ENCODE data around the gene DNER. TPM values are rescaled to one million over a fixed set of nuclear protein-coding genes. Genes with fewer than 3 reads are reported as not detected.

The DNER gene
- total RNA-seq, 2 donors from 2014 or later = 17.6 to 28.4 TPM

- TF ChIP-seq, protein P1, sequence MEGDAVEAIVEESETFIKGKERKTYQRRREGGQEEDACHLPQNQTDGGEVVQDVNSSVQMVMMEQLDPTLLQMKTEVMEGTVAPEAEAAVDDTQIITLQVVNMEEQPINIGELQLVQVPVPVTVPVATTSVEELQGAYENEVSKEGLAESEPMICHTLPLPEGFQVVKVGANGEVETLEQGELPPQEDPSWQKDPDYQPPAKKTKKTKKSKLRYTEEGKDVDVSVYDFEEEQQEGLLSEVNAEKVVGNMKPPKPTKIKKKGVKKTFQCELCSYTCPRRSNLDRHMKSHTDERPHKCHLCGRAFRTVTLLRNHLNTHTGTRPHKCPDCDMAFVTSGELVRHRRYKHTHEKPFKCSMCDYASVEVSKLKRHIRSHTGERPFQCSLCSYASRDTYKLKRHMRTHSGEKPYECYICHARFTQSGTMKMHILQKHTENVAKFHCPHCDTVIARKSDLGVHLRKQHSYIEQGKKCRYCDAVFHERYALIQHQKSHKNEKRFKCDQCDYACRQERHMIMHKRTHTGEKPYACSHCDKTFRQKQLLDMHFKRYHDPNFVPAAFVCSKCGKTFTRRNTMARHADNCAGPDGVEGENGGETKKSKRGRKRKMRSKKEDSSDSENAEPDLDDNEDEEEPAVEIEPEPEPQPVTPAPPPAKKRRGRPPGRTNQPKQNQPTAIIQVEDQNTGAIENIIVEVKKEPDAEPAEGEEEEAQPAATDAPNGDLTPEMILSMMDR (IDR thresholded peaks at IDR 0.05) = no peak
- H3K27ac ChIP-seq = no peak overlapping the region
Observed at GRCh38 chr2:229454934-229455631, 259.3 kb downstream of the DNER start.

GRCh38 chr2:229453230-229453629, 261.1 kb downstream of the DNER start:
- H3K36me3 ChIP-seq = no peaks in the 10 kb centered on the region
- no peaks in the 10 kb centered on the region for H3K4me1 ChIP-seq
- no peaks in the 10 kb centered on the region for H3K9me3 ChIP-seq
- H3K4me3 ChIP-seq = no peak overlapping the region
- H3K27me3 ChIP-seq = no peaks in the 10 kb centered on the region
- TF ChIP-seq, protein P1 (IDR thresholded peaks at IDR 0.05) = no peak
- DNase-seq (ENCODE audit: low spot score) = no peak
- no peak overlapping the region for H3K27ac ChIP-seq

More at GRCh38 chr2:229454934-229455631, 259.3 kb downstream of the DNER start:
- H3K36me3 ChIP-seq = no peaks in the 10 kb centered on the region
- no peak for DNase-seq (ENCODE audit: low spot score)
- no peak overlapping the region for H3K4me3 ChIP-seq
- H3K4me1 ChIP-seq = no peaks in the 10 kb centered on the region
- no peaks in the 10 kb centered on the region for H3K9me3 ChIP-seq
- no peaks in the 10 kb centered on the region for H3K27me3 ChIP-seq

DNA sequence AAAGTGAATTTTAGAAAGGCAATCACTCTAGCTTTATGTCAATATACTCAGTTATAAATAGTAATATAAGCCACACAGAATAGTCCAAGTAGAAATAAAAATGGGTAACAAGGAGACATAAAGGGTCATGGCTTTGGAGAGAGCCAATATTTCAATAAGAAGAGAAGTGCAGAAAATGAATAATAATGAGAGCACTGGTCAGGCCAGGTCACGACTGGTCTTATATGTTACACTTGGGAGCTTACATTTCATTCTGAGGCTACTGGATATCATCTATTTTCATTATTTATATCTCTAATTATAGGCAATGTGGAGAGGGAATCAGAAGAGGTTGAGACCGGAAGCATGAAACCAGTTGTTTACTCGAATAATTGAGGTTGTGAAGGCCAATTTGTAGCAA, 262.5 kb downstream of the DNER start:
- H3K36me3 ChIP-seq = no peaks in the 10 kb centered on the region
- no peaks in the 10 kb centered on the region for H3K4me1 ChIP-seq
- no peak for DNase-seq (ENCODE audit: low spot score)
- H3K27me3 ChIP-seq = no peaks in the 10 kb centered on the region
- TF ChIP-seq, protein P1 (IDR thresholded peaks at IDR 0.05) = no peak
- no peak overlapping the region for H3K27ac ChIP-seq
- H3K4me3 ChIP-seq = no peak overlapping the region
- no peaks in the 10 kb centered on the region for H3K9me3 ChIP-seq

DNA sequence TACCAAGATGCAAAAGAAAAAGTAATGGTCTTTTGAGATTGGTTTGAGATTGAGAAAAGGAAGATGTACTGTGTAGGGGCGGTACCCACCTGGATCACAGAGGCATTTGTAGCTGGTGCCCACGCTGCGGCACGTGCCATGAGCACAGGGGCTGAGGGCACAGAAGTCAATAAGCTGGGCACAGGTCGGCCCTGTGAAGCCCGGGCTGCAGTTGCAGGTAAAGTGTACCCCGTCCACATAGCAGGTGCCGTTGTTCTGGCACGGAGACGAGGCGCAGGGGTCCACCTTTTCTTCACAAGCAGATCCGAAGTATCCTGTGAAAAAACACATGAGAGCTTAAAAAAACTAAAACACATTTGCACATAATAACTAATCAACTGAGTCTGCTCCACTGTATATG, 267.1 kb downstream of the DNER start:
- H3K4me3 ChIP-seq = no peak overlapping the region
- no peak overlapping the region for H3K27ac ChIP-seq
- peaks cover 0 to 30% of the 10 kb centered on the region in 2 donors for H3K4me1 ChIP-seq
- no peaks in the 10 kb centered on the region for H3K9me3 ChIP-seq
- no peaks in the 10 kb centered on the region for H3K36me3 ChIP-seq
- TF ChIP-seq, protein P1 (IDR thresholded peaks at IDR 0.05) = no peak
- no peaks in the 10 kb centered on the region for H3K27me3 ChIP-seq
- no peak for DNase-seq (ENCODE audit: low spot score)

DNA sequence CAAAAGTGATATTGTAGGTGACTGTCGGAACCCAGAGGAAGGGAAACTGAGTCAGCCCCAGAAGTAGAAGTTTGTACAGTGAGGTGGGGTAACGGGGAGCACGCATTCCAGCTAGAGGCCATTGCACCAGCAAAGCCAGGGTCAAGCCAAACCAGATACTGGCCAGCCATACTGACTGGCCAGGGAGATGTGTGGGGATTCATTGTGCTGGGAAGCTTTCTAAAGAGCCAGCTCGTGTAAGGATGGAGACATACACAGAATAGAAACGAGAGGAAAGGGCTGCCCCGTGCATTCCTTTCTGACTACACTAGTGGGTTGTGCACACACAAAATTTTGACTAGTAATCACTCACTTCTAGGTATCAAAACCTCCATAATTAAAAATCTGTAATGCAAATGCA, 268.0 kb downstream of the DNER start:
- no peak overlapping the region for H3K4me3 ChIP-seq
- peaks cover 0 to 30% of the 10 kb centered on the region in 2 donors for H3K4me1 ChIP-seq
- DNase-seq (ENCODE audit: low spot score) = no peak
- TF ChIP-seq, protein P1 (IDR thresholded peaks at IDR 0.05) = no peak
- H3K9me3 ChIP-seq = no peaks in the 10 kb centered on the region
- no peaks in the 10 kb centered on the region for H3K27me3 ChIP-seq
- no peaks in the 10 kb centered on the region for H3K36me3 ChIP-seq
- peak overlapping the region; percentile 81 to 84 for H3K27ac ChIP-seq

Measured in right atrium auricular region (tissue), 2 donors.